ENCODE measurements around the gene VAV3. TPM values are rescaled to one million over a fixed set of nuclear protein-coding genes. Genes with fewer than 3 reads are reported as not detected.

VAV3 gene
- total RNA-seq, 2 experiments from 2014 or later = 5.3 to 6.2 TPM

- H3K9me3 Mint-ChIP-seq = no peaks in the 10 kb centered on the region
- ChIA-PET POLR2A (no interaction called here), CTCF (no interaction called here)
- no peak for TF ChIP-seq CTCF (IDR thresholded peaks at IDR 0.05)
- DNase-seq (no peak), ATAC-seq (no peak)
- no peaks in the 10 kb centered on the region for H3K4me1 Mint-ChIP-seq (ENCODE audit: low read depth)
- H3K27me3 Mint-ChIP-seq = no peaks in the 10 kb centered on the region
- no peak overlapping the region for H3K27ac Mint-ChIP-seq
- H3K36me3 Mint-ChIP-seq (ENCODE audit: low read depth) = peaks cover 14% of the 10 kb centered on the region
- H3K4me3 Mint-ChIP-seq = no peak overlapping the region
- intact Hi-C loops (cut with micrococcal nuclease) = no loop called here
Observed at GRCh38 chr1:107640207-107640606, 324.8 kb downstream of the VAV3 start.

- TF ChIP-seq CTCF (IDR thresholded peaks at IDR 0.05) = no peak
- no peak overlapping the region for H3K4me3 Mint-ChIP-seq
- POLR2A ChIA-PET = no interaction called here
- no peaks in the 10 kb centered on the region for H3K4me1 Mint-ChIP-seq (ENCODE audit: low read depth)
- no peak overlapping the region for H3K27ac Mint-ChIP-seq
- H3K27me3 Mint-ChIP-seq = no peaks in the 10 kb centered on the region
- CTCF ChIA-PET = no interaction called here
- intact Hi-C loops (cut with micrococcal nuclease) = no loop called here
- H3K36me3 Mint-ChIP-seq (ENCODE audit: low read depth) = peaks cover 13% of the 10 kb centered on the region
- no peak for DNase-seq
- ATAC-seq = no peak
- H3K9me3 Mint-ChIP-seq = no peaks in the 10 kb centered on the region
Observed at GRCh38 chr1:107637101-107637500, 327.9 kb downstream of the VAV3 start.

GRCh38 chr1:107633596-107633995 is 331.4 kb downstream of the VAV3 start:
- intact Hi-C loops (cut with micrococcal nuclease) = no loop called here
- DNase-seq (no peak), ATAC-seq (no peak)
- H3K36me3 Mint-ChIP-seq (ENCODE audit: low read depth) = peaks cover 2% of the 10 kb centered on the region
- no peak overlapping the region for H3K4me3 Mint-ChIP-seq
- TF ChIP-seq CTCF (IDR thresholded peaks at IDR 0.05) = no peak
- CTCF ChIA-PET = no interaction called here
- POLR2A ChIA-PET = no interaction called here
- no peak overlapping the region for H3K27ac Mint-ChIP-seq
- H3K9me3 Mint-ChIP-seq = no peaks in the 10 kb centered on the region
- peaks cover 8% of the 10 kb centered on the region for H3K4me1 Mint-ChIP-seq (ENCODE audit: low read depth)
- H3K27me3 Mint-ChIP-seq = no peaks in the 10 kb centered on the region

- POLR2A ChIA-PET = no interaction called here
Observed at GRCh38 chr1:107626073-107626796, 338.7 kb downstream of the VAV3 start.

More at GRCh38 chr1:107626073-107626796, 338.7 kb downstream of the VAV3 start:
- Mint-ChIP-seq H3K9me3 (no peaks in the 10 kb centered on the region), H3K4me1 (ENCODE audit: low read depth) (peaks cover 37% of the 10 kb centered on the region), H3K4me3 (no peak overlapping the region), H3K36me3 (ENCODE audit: low read depth) (peaks cover 2% of the 10 kb centered on the region), H3K27me3 (no peaks in the 10 kb centered on the region), H3K27ac (no peak overlapping the region)
- no peak for DNase-seq
- no peak for ATAC-seq
- TF ChIP-seq CTCF (IDR thresholded peaks at IDR 0.05) = no peak
- intact Hi-C loops (cut with micrococcal nuclease) = no loop called here
- CTCF ChIA-PET = no interaction called here
